SW 1271 (cell line): Measurements from ENCODE around the gene TNXB.
"Not testable (repeated sequence)": the region's sequence is repeated elsewhere in the genome, so short reads cannot be mapped to it uniquely, and the experiment has no call there.

Source experiments
- DNase-seq, 2 experiments: peaks; one replicate each; lab custom pipeline; 2025; lab: John Stamatoyannopoulos, UW

Gene TNXB

DNA sequence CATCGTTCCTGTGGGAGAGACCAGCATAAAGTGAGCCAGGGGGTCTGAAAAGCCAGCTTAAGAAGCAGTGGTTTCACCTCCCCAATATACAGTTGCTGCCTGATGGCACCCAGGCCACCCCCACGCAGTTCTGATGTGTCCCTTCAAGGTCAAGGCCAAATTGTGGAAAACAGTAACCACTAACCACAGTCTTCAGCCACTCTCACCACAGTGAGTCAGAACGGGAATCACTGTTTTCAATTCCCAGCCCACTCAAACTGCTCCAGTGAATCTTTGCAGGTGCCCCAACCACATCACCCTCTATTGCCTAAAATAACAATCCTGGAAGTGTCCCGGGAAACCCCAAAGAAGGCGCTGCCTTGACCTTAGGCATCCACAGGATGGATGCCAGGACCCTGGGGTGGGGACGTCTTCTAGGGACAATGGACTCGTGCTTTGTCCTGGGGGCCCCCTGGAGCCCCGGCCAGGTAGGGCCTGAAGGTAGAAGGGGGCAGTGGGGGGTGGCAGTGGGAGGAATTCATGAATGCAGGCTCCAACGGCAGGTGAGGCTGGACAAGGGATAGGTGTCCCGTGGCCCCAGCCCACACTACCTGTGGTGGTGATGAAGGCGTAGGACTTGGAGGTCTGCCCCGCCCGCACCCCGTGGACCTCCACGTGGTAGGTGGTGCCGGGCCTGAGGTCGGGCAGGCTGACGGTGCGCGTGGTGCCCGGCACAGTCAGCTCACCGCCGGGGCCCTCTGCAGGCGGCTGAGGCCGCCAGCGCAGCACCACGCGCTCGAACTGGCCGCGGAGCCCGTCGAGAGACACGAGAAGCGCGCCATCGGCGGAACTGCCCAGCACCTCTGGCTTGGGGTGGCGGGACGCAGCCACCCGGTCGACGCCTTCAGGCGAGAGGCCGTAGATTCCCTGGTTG lies 22.2 kb downstream of the TNXB start:
- DNase-seq: no peak

- DNase-seq: no peak
These were observed 23.2 kb downstream of the TNXB start for GRCh38 chr6:32085759-32086459.

GRCh38 chr6:32084780-32085179 lies 24.4 kb downstream of the TNXB start:
- no peak for DNase-seq

DNA sequence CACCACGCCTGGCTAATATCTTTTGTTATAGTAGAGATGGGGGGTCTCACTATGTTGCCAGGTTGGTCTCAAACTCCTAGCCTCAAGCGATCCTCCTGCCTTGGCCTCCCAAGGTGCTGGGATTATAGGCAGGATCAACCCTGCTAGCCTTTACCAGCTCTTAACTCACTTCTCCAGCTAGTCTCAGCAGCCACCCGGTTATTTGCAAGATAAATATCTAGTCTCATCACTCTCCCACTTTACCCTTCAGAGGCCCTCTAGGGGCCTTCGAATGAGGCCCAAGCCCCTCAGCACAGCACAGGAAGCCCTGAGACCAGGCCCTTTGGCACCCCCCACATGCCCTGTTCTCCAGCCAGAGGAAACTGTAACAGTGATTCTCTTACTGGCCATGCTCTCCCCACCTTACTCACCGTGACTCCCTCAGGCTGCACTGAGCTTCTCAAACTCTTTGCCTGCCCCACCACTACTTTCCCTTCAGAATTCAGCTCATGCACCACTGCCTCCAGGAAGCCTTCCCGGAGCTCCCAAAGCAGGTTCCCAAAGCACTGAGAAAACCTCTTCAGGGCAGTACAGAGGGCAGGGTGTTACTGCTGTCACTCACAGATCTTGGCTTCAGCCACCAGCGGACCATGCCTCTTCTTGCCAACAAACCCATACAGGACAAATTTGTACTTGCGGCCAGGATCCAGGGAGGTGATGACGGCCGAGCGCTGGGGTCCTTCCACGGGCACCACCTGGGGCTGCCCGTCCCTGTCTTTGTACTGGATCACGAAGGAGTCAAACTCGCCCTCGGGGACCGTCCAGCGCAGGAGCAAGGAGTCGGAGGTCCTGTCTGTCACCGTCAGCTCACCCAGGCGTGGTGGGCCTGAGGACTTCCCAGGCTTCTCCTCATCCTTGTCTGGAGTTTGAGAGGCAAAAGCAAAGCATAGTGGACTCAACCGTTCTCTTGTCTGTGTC lies 25.0 kb downstream of the TNXB start:
- no peak for DNase-seq

DNA sequence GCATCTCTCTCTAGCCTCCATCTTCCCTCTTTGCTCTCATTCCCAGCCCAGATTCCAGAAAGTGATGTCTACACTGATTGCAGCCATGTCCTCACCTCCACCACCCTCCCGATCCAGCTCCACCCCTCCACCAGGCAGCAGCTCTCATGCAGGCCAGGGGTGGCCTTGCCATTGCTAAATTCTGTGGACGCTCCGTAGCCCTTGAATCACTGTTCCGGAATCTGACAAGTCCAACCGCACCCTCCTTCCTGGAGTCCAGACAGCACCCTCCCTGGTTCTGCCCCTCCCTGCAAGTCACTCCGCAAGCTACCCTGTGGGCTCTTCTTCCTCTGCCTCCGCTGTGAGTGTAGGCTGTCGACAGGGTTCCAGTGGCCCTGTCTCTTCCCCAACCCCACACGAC lies 26.2 kb downstream of the TNXB start:
- no peak for DNase-seq

DNA sequence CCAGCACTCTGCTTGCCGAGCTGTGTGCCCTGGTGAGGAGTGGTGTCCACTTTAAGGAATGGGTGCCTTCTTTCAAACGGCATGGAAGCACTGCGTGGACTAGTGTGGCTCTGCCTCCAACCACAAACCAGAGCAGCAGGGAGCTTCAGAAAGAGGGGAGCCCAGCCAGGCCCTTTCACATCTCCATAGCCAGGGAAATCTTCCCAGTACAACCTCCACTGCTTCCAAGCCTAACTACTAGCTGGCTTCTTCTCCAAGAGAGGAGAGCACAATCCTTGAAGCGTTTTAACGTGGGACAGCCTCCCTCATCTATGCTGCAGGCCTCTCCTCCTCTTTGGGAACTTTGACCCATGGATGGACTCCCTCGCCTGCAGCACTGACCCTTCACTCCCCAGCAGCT lies 26.7 kb downstream of the TNXB start:
- no peak for DNase-seq

DNA sequence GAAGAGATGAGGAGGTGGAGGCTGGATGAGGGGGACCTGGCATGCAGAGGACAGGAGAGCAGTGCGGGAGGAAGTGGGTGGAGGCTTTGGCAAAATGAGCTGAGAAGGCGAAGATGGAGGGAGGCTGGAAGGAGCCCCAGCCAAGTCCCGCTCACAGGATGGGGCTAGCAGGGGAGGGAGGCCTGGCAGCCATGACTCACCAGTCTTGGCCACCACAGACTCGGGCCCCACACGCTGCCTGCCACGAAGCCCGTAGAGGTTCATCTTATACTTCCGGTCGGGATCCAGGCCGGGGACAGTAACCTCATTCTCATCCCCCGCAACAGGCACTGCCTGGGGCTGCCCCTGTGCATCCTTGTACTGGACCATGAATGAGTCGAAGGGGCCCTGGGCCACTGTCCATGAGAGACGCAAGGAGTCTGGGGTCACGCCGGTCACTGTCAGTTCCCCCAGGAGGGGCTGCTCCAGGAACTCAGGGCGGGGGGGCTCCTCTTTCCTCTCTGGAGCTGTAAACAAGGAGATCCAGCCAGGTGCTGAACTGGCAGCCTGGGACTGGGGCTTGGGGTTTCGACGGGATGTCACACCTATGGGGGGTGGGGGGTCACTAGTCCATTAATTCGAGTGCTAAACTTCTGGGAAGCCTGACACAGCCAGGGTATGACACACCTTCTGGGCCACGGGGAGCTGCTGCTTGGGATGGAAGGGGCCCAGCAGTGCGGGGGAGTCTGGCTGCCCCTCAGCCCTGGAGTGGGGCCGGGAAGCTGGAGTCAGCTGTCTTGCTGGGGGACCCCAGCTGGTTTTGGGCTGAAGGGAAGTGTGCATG lies 27.8 kb downstream of the TNXB start:
- no peak for DNase-seq

DNA sequence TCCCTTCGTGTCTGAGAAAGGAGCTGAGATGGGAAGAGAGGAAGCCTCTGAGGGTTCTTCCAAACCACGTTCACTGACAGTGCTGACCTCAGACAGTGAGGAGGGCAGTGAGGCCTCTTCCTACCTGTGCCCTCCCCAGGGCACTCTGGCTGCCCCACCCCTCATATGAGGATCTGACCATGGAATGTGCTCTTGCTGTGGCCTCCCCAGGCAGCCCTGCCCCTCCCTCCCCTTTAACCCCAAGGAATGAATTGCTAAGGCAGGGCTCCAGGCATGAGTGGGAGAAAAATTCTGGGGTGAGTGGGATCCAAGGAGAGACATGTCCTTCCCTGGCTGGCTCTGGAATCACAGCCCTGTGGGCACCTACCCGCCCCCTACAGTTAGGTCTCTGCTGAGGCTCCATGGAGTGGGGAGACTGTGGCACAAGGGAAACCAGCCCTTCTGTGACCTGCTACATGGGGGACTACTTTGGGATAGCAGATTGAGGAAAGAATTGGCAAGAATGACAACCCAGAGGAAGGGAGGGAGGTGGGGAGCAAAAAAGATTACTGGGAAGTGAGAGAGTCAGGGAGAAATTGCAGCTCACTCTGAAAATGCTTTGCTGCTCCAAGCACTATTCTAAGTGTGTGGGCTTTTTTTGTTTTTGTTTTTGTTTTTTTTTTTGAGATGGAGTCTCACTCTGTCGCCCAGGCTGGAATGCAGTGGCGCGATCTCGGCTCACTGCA lies 29.4 kb downstream of the TNXB start:
- no peak for DNase-seq

DNA sequence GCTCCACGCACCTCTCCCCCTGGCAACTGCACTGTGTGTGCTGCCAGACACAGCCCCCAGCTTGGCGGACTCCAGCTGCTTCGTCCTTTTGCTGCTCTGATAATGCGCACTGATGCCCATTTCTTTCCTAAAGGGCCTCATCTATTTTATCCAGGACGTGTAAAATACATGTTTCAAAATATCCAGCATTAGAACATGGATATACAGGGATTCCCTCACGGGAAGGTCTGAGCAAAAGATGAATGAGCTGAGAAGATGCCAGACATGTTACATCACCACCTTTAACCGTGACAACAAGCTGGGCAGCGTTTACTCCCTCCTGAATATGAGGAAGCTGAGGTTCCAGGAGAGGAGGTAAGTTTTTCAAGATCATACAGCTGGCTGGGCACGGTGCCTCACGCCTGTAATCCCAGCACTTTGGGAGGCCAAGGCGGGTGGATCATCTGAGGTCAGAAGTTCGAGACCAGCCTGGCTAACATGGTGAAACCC lies 32.8 kb downstream of the TNXB start:
- no peak for DNase-seq

- DNase-seq: no peak
These were observed 33.4 kb downstream of the TNXB start for GRCh38 chr6:32075781-32076180.

GRCh38 chr6:32074996-32075532 lies 34.1 kb downstream of the TNXB start:
- no peak for DNase-seq

DNA sequence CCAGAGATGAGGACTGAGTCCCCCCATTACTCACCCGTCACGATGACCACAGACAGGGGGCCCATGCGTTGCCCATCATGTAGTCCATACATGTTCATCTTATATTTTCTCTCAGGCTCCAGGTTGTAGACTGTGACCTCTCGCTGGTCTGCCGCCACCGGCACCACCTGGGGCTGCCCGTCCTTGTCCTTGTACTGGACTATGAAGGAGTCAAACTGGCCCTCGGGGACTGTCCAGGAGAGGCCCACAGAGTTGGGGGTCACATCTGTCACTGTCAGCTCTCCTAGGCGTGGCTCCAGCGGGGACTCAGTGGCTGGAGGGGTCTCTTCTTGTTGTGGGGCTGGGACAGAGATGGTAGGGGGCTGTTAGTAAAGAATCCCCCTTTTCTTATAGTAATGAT lies 35.5 kb downstream of the TNXB start:
- no peak for DNase-seq

- no peak for DNase-seq
These were observed 36.0 kb downstream of the TNXB start for GRCh38 chr6:32073101-32073500.

DNA sequence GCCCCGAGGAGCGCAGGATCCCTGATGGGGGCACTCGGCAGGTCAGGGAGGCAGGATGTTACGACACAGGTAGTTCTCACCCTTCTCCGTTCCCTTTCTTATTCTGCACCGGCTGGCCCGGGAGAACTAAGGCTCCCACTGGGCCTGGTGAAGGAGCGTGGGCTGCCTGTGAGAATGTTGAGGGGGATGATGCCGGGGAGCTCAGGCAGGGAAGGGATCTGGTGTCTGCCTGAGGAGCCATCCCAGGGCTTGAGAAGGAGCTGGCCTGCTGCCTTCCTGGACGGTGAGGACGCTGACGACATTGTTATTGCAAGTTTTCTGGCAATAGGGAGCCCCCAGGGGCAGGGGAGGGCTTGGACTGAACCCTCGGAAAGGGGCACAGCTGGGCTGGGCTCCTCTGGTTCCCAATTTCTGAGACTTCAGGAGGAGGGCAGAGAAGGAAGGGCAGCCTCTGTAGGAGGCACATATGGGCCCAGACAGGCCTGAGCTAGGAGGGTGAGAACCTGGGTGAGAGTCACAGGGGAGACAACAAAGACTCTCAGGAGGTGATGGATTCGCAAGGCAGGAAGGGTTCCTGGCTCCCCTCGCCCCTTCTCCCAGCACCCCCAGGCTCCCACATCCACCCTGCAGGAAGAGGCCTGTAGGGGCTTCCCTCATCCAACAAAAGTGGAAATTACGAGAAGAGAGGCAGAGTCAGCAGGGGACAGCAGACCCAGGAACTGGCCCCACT lies 38.2 kb downstream of the TNXB start:
- no peak for DNase-seq

DNA sequence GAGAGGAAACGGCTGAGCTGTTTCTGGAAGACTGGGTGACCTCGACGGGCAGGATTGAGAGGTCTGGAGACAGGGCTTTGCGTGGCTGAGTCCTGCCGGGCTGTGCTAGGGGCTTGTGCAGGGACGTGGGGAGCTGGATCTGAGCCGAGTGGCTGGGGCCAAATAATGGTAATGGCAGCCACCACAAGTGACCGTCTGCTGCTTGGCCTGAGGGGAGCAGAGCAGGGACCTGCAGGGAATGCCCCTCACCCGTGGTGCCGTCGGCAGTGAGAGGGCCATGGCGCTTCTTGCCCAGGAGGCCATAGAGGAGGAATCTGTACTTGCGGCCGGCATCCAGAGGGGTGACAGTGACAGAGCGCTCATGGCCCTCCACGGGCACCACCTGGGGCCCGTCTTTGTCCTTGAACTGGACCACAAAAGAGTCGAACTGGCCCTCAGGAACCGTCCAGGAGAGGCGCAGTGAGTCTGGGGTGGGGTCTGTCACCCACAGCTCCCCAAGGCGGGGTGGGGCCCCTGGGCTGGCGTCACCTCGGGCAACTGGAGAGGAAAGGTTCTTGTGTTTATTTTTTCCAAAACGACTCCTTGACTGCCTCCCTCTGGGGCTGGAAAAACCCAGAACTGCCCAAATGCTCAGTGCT lies 39.1 kb downstream of the TNXB start:
- no peak for DNase-seq

GRCh38 chr6:32069460-32069859 lies 39.7 kb downstream of the TNXB start:
- DNase-seq: no peak

GRCh38 chr6:32068867-32069266 lies 40.3 kb downstream of the TNXB start:
- DNase-seq: no peak

DNA sequence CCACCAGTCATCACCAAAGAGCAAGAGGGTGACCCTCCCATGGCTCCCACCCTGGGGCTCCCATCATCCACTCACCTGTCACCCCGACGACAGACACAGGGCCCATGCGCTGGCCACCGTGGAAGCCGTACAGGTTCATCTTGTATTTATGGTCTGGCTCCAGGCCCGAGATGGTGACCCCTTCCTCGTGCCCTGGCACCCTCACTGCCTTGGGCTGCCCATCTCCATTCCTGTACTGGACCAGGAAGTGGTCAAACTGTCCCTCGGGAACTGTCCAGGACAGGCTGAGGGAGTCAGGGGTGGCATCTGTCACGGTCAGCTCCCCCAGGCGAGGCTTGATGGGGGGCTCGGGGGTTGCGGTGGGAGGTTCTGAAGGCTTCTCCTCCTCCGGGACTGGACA lies 40.8 kb downstream of the TNXB start:
- not testable (repeated sequence) for DNase-seq

DNA sequence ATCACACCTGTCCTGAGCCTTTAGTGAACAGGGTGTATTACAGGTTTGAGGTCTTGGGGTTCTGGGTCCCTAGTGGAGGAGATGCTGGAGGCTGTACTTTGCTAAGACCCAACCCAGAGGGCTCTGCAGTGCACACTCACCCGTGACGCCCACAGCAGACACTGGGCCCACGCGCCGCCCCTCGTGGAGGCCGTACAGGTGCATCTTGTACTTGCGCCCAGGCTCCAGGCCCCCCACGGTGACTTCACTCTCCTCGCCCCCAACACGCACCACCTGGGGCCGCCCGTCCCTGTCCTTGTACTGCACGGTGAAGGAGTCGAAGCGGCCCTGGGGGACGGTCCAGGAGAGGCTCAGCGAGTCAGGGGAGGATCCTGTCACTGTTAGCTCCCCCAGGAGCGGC lies 41.6 kb downstream of the TNXB start:
- not testable (repeated sequence) for DNase-seq
